ENCODE measurements around the gene VWF. TPM values are rescaled to one million over a fixed set of nuclear protein-coding genes. Genes with fewer than 3 reads are reported as not detected.
A peak's percentile ranks its signal among the peaks of the same experiment; 100 is the strongest.

The VWF gene
- total RNA-seq (2012; rRNA removed) (under 0.01 TPM in 2 replicates), polyA plus RNA-seq (2012; rRNA removed) (0.09 and 0.10 TPM in 2 replicates), Bru-seq, nascent RNA (percentile 23 among the genes with signal in this experiment), BruChase-seq, experiment 1, labeled RNA remaining after a 6-hour chase (percentile 26 among the genes with signal in this experiment), BruChase-seq, experiment 2, labeled RNA remaining after a 2-hour chase (percentile 26 among the genes with signal in this experiment)
- polyA plus RNA-seq (2012; cell fraction: cytosol; rRNA removed): 0.04 and 0.11 TPM in 2 replicates
- polyA plus RNA-seq (2012; cell fraction: nucleus; rRNA removed; ENCODE audit: low replicate concordance): 0.14 and 0.34 TPM in 2 replicates
- long read RNA-seq, partial matches to known transcripts: 1 of 1 reads
- long read RNA-seq, other reads (novel, unspliced or antisense): 0 of 1 reads

- in situ Hi-C loops (cut with MboI; ENCODE audit: low sequenced_read_pairs) (no loop called here), intact Hi-C loops (cut with micrococcal nuclease) (no loop called here)
- ATAC-seq (ENCODE audit: low read depth): no peak
- TF ChIP-seq, protein P1, sequence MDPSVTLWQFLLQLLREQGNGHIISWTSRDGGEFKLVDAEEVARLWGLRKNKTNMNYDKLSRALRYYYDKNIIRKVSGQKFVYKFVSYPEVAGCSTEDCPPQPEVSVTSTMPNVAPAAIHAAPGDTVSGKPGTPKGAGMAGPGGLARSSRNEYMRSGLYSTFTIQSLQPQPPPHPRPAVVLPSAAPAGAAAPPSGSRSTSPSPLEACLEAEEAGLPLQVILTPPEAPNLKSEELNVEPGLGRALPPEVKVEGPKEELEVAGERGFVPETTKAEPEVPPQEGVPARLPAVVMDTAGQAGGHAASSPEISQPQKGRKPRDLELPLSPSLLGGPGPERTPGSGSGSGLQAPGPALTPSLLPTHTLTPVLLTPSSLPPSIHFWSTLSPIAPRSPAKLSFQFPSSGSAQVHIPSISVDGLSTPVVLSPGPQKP (IDR thresholded peaks at IDR 0.05; ENCODE audit: borderline replicate concordance, low read depth, low read length): no peak
- no peak for TF ChIP-seq CHD1 (IDR thresholded peaks at IDR 0.05; ENCODE audit: low read depth, low read length)
- no peak for TF ChIP-seq RFX5 (IDR thresholded peaks at IDR 0.05; ENCODE audit: low read depth, low read length)
- no peak for TF ChIP-seq CEBPB (IDR thresholded peaks at IDR 0.05; ENCODE audit: low read depth, low read length)
- TF ChIP-seq NFE2L2 (IDR thresholded peaks at IDR 0.05; ENCODE audit: low read depth, low read length): no peak
- no peak for TF ChIP-seq POLR2A (IDR thresholded peaks at IDR 0.05; ENCODE audit: low read depth, low read length)
- no peak for TF ChIP-seq MAZ (IDR thresholded peaks at IDR 0.05; ENCODE audit: borderline replicate concordance, low read depth, low read length)
- no peak for TF ChIP-seq MXI1 (IDR thresholded peaks at IDR 0.05; ENCODE audit: borderline replicate concordance, low read depth, low read length)
- no peak for TF ChIP-seq FOS (IDR thresholded peaks at IDR 0.05; ENCODE audit: low read depth, low read length)
- TF ChIP-seq USF2 (IDR thresholded peaks at IDR 0.05; ENCODE audit: low read depth, low read length): no peak
- TF ChIP-seq RCOR1 (IDR thresholded peaks at IDR 0.05; ENCODE audit: insufficient replicate concordance, low read length): no peak
- no peak for TF ChIP-seq RAD21 (IDR thresholded peaks at IDR 0.05; ENCODE audit: low read length)
- TF ChIP-seq MAFK (IDR thresholded peaks at IDR 0.05; ENCODE audit: low read depth, low read length): no peak
Observed at GRCh38 chr12:6124411-6125309, at the start of gene VWF. VWF (minus strand) TSS chr12:6124670; CDS start chr12:6123196, 1,474 bp downstream.

More at GRCh38 chr12:6124411-6125309, at the start of gene VWF:
- no peak within 1 kb of the TSS for H3K4me2 ChIP-seq (ENCODE audit: low read depth, low read length)
- H4K5ac ChIP-seq (ENCODE audit: low read depth, low read length): no peak within 1 kb of the TSS
- no peak within 1 kb of the TSS for H3K4ac ChIP-seq (ENCODE audit: low read depth, low read length)
- peak within 1 kb of the TSS; percentile 49 for H2AFZ ChIP-seq (replicated peaks; ENCODE audit: low read length, poor library complexity)
- BruUV-seq (replicated peaks): no TSS peak
- POLR2A ChIA-PET (ENCODE audit: unreplicated experiment): interaction anchor here (0.6 kb wide), 1 partner anchor 17 kb away, joined by 3 read pairs; no protein-coding TSS in a partner anchor
- no peak within 1 kb of the TSS for H3K23ac ChIP-seq (ENCODE audit: low read depth, low read length)
- H3K27me3 ChIP-seq (ENCODE audit: control insufficient read depth, insufficient read depth, low read length): peaks cover 13% of the 10 kb centered on the region; the same call in 1 of the 2 replicates
- H4K8ac ChIP-seq (ENCODE audit: low read depth in 2 of 2, low read length in 2 of 2): no peak within 1 kb of the TSS
- no peak for DNase-seq
- H3K79me1 ChIP-seq (ENCODE audit: low read depth in 1 of 2, low read length in 2 of 2): no peaks in the 10 kb centered on the region
- no peak within 1 kb of the TSS for H2BK5ac ChIP-seq (ENCODE audit: low read depth, low read length, poor library complexity, severe bottlenecking)
- WGBS, 2 experiments (ENCODE audit: extremely low coverage in 2 of 2, insufficient read length in 1 of 2): no CpG with 5 or more reads among the region's 5 CpGs
- H3K4me1 ChIP-seq (ENCODE audit: control insufficient read depth, insufficient read depth, low read length): no peaks in the 10 kb centered on the region
- H3K14ac ChIP-seq (replicated peaks; ENCODE audit: low read depth, low read length): no peak within 1 kb of the TSS; the same call in 1 of the 2 replicates
- H4K20me1 ChIP-seq (ENCODE audit: insufficient read depth, low read length): no peaks in the 10 kb centered on the region
- no peak within 1 kb of the TSS for H2AK9ac ChIP-seq (replicated peaks; ENCODE audit: low read depth, low read length, poor library complexity)
- CTCF ChIA-PET: no interaction called here
- 0 out of 2 replicates have a peak within 1 kb of the TSS, but pooled peaks have one; percentile 24 for H2AK5ac ChIP-seq (ENCODE audit: low read depth, low read length)
- H4K91ac ChIP-seq (ENCODE audit: insufficient read depth, low read depth, low read length): no peak within 1 kb of the TSS
- no peak within 1 kb of the TSS for H3K4me3 ChIP-seq (ENCODE audit: insufficient read depth, low read depth, low read length)
- H2BK120ac ChIP-seq (ENCODE audit: low read depth, low read length): no peak within 1 kb of the TSS
- no peak within 1 kb of the TSS for H3K56ac ChIP-seq (ENCODE audit: extremely low read depth, insufficient read depth, low read length)
- no peak within 1 kb of the TSS for H2BK15ac ChIP-seq (ENCODE audit: low read depth, low read length)
- H3K18ac ChIP-seq (ENCODE audit: low read depth, low read length): no peak within 1 kb of the TSS
- 0 out of 2 replicates have a peak, but pooled peaks cover 4% of the 10 kb centered on the region for H3K9me1 ChIP-seq (ENCODE audit: insufficient read depth, low read length)
- dilution Hi-C loops (cut with HindIII; ENCODE audit: low sequenced_read_pairs, unreplicated experiment): no loop called here
- H2BK20ac ChIP-seq (ENCODE audit: low read depth, low read length): no peak within 1 kb of the TSS
- no peaks in the 10 kb centered on the region for H3K9me3 ChIP-seq (ENCODE audit: control insufficient read depth, insufficient read depth, low read length)
- no peak within 1 kb of the TSS for H3K9ac ChIP-seq (ENCODE audit: low read depth, low read length)
- H3K27ac ChIP-seq (ENCODE audit: insufficient read depth, low read length): no peak within 1 kb of the TSS
- no peaks in the 10 kb centered on the region for H3K36me3 ChIP-seq (ENCODE audit: control insufficient read depth, insufficient read depth, low read length)

Data from IMR-90 (cell line).